ENCODE data around the gene ADAP2. TPM values are rescaled to one million over a fixed set of nuclear protein-coding genes. Genes with fewer than 3 reads are reported as not detected.

ADAP2 gene
- total and polyA plus RNA-seq, 10 of the 15 experiments (the other 5 are each of a cell fraction or from before 2014, with no cell fraction given): 0.15 to 13.6 (median 6.8) TPM

DNA sequence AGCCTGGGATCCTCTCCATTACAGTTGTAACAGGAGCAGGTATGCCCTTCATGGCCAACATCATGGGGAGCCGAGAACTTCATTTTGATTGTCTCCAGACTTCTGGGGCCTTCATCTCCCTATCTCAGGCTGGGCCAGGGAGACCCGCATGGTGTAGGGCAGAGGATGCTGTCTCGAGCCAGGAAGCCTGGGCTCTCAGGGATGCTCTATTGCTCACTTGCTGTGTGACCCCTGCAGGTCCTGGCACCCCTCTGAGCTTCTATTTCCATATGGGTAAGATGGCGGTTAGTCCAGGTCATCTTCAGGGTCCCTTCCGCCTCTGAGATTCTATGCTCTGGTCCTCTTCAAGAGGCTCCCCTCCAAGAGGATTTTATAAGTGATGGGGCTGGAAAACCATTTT is 28.4 kb downstream of the ADAP2 start:
- TF ChIP-seq NR2C1 (IDR thresholded peaks at IDR 0.05): no peak
- TF ChIP-seq FOS (IDR thresholded peaks at IDR 0.05; ENCODE audit: borderline replicate concordance, extremely low read depth, insufficient read length): no peak
- TF ChIP-seq YBX1 (IDR thresholded peaks at IDR 0.05): no peak
- TF ChIP-seq STAT1 (conservative IDR thresholded peaks at IDR 0.05): no peak
- TF ChIP-seq EZH2 (IDR thresholded peaks at IDR 0.05; ENCODE audit: borderline replicate concordance, control insufficient read depth, low read depth, low read length): no peak
- TF ChIP-seq POU2F2 (IDR thresholded peaks at IDR 0.05; ENCODE audit: borderline replicate concordance, low read depth, low read length): no peak
- no peak for TF ChIP-seq CREB1 (IDR thresholded peaks at IDR 0.05; ENCODE audit: low read depth)
- TF ChIP-seq, protein P1, sequence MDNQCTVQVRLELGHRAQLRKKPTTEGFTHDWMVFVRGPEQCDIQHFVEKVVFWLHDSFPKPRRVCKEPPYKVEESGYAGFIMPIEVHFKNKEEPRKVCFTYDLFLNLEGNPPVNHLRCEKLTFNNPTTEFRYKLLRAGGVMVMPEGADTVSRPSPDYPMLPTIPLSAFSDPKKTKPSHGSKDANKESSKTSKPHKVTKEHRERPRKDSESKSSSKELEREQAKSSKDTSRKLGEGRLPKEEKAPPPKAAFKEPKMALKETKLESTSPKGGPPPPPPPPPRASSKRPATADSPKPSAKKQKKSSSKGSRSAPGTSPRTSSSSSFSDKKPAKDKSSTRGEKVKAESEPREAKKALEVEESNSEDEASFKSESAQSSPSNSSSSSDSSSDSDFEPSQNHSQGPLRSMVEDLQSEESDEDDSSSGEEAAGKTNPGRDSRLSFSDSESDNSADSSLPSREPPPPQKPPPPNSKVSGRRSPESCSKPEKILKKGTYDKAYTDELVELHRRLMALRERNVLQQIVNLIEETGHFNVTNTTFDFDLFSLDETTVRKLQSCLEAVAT (IDR thresholded peaks at IDR 0.05): no peak
- TF ChIP-seq MEF2A (IDR thresholded peaks at IDR 0.05; ENCODE audit: insufficient read depth, low read depth, low read length): no peak
- no peak for TF ChIP-seq NFYA (IDR thresholded peaks at IDR 0.05; ENCODE audit: borderline replicate concordance, low read depth, low read length)
- TF ChIP-seq SMC3 (IDR thresholded peaks at IDR 0.05; ENCODE audit: borderline replicate concordance, low read length): no peak
- TF ChIP-seq, protein P2, sequence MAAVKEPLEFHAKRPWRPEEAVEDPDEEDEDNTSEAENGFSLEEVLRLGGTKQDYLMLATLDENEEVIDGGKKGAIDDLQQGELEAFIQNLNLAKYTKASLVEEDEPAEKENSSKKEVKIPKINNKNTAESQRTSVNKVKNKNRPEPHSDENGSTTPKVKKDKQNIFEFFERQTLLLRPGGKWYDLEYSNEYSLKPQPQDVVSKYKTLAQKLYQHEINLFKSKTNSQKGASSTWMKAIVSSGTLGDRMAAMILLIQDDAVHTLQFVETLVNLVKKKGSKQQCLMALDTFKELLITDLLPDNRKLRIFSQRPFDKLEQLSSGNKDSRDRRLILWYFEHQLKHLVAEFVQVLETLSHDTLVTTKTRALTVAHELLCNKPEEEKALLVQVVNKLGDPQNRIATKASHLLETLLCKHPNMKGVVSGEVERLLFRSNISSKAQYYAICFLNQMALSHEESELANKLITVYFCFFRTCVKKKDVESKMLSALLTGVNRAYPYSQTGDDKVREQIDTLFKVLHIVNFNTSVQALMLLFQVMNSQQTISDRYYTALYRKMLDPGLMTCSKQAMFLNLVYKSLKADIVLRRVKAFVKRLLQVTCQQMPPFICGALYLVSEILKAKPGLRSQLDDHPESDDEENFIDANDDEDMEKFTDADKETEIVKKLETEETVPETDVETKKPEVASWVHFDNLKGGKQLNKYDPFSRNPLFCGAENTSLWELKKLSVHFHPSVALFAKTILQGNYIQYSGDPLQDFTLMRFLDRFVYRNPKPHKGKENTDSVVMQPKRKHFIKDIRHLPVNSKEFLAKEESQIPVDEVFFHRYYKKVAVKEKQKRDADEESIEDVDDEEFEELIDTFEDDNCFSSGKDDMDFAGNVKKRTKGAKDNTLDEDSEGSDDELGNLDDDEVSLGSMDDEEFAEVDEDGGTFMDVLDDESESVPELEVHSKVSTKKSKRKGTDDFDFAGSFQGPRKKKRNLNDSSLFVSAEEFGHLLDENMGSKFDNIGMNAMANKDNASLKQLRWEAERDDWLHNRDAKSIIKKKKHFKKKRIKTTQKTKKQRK (IDR thresholded peaks at IDR 0.05; ENCODE audit: low read depth, low read length): no peak
- no peak for TF ChIP-seq ESRRA (IDR thresholded peaks at IDR 0.05; ENCODE audit: low read length)
- TF ChIP-seq ATF7 (IDR thresholded peaks at IDR 0.05; ENCODE audit: low read depth): no peak
- no peak for TF ChIP-seq POLR2AphosphoS5 (IDR thresholded peaks at IDR 0.05; ENCODE audit: low read length)
- no peak for TF ChIP-seq SUZ12 (IDR thresholded peaks at IDR 0.05; ENCODE audit: unreplicated experiment)
- no peak for TF ChIP-seq RUNX3 (IDR thresholded peaks at IDR 0.05; ENCODE audit: low read length)
- TF ChIP-seq HDGF (IDR thresholded peaks at IDR 0.05): no peak
- no peak for TF ChIP-seq ZZZ3 (IDR thresholded peaks at IDR 0.05; ENCODE audit: control insufficient read depth, insufficient read length, low read depth)
- TF ChIP-seq DPF2 (IDR thresholded peaks at IDR 0.05): no peak
- H3K79me2 ChIP-seq (ENCODE audit: control insufficient read depth, insufficient read depth, low read length): no peaks in the 10 kb centered on the region
- FAIRE-seq: no peak
- ChIA-PET CTCF (interaction anchor here (0.6 kb wide), 1 partner anchor 150 kb away, joined by 3 read pairs; no protein-coding TSS in a partner anchor), RAD21 (ENCODE audit: unreplicated experiment) (no interaction called here), SMC1A (ENCODE audit: uncharacterized antibody, unreplicated experiment) (interaction anchor here (1.2 kb wide), 1 partner anchor 11 kb away, joined by 5 read pairs; no protein-coding TSS in a partner anchor), POLR2A (no interaction called here)
- no peak overlapping the region for H3K4me2 ChIP-seq (ENCODE audit: control insufficient read depth, insufficient read depth)
- H3K27ac ChIP-seq (ENCODE audit: control insufficient read depth, insufficient read depth): no peak overlapping the region
- in situ Hi-C loops (cut with MboI) (no loop called here), intact Hi-C loops (cut with micrococcal nuclease; ENCODE audit: unreplicated experiment) (no loop called here)
- no peak for ATAC-seq
- H3K9ac ChIP-seq (ENCODE audit: control insufficient read depth, insufficient read depth, low read length): no peak overlapping the region
- no peak overlapping the region for H2AFZ ChIP-seq (ENCODE audit: control insufficient read depth, low read depth, low read length)
- H3K9me3 ChIP-seq (replicated peaks; ENCODE audit: control insufficient read depth, insufficient read depth, low read length): no peaks in the 10 kb centered on the region
- 77% methylated on average over 5 of the region's 5 CpGs for WGBS (ENCODE audit: insufficient coverage, insufficient replicate concordance, low lambda C conversion rate, missing lambda C conversion rate)
- H3K27me3 ChIP-seq (replicated peaks in 1 of 2; ENCODE audit: control insufficient read depth in 2 of 2, insufficient read depth in 2 of 2, low read length in 1 of 2): no peaks in the 10 kb centered on the region
- BruUV-seq (replicated peaks): no TSS peak
- H4K20me1 ChIP-seq (ENCODE audit: control insufficient read depth, insufficient read depth): no peaks in the 10 kb centered on the region
- DNase-seq (ENCODE audit: low read depth, low spot score): no peak
- H3K4me3 ChIP-seq: no peak overlapping the region
- H3K36me3 ChIP-seq (ENCODE audit: control insufficient read depth in 2 of 2, insufficient read depth in 2 of 2, low read length in 1 of 2): no peaks in the 10 kb centered on the region
- peaks cover 12% of the 10 kb centered on the region for H3K4me1 ChIP-seq (ENCODE audit: control insufficient read depth, insufficient read depth, low read length)

Measured in GM12878 (cell line).